HG03354 (cell line): ENCODE results near the gene CTAGE6.
"Not testable (repeated sequence)": the region's sequence is repeated elsewhere in the genome, so short reads cannot be mapped to it uniquely, and the experiment has no call there.

Source experiments
- ATAC-seq: cut with Tn5 transposase; IDR thresholded peaks from one replicate; pipeline ENCODE4 v1.9.1; 2021; ENCODE audit warnings: mild to moderate bottlenecking; ENCODE audit not compliant: unreplicated experiment, poor library complexity, severe bottlenecking

Gene CTAGE6

GRCh38 chr7:143726143-143726542 lies 31.4 kb downstream of the CTAGE6 start:
- not testable (repeated sequence) for ATAC-seq

GRCh38 chr7:143720335-143720734 lies 37.2 kb downstream of the CTAGE6 start:
- not testable (repeated sequence) for ATAC-seq

- not testable (repeated sequence) for ATAC-seq
Observed at GRCh38 chr7:143715543-143716193, 41.8 kb downstream of the CTAGE6 start.

- not testable (repeated sequence) for ATAC-seq
Observed at GRCh38 chr7:143714581-143715454, 42.7 kb downstream of the CTAGE6 start.

GRCh38 chr7:143712381-143712780 lies 45.1 kb downstream of the CTAGE6 start:
- not testable (repeated sequence) for ATAC-seq

- not testable (repeated sequence) for ATAC-seq
Observed at GRCh38 chr7:143711727-143712324, 45.7 kb downstream of the CTAGE6 start.

- not testable (repeated sequence) for ATAC-seq
Observed at GRCh38 chr7:143709895-143710294, 47.6 kb downstream of the CTAGE6 start.
